Gastrocnemius medialis (tissue), 4 donors: ENCODE results near the gene IL17RA.

Experiments used
- POLR2A ChIP-seq, 2 donors: fragments of 450-650 bp; IDR thresholded peaks; one replicate each; pipeline ENCODE4 v1.6.1; 2017; ENCODE audit warnings: antibody characterized with exemption in 2 of 2, mild to moderate bottlenecking in 2 of 2, moderate library complexity in 2 of 2
- TF ChIP-seq, protein P1 (sequence below), 5 experiments: fragments of 450-650 bp in 3 of 5; fragments of 200-600 bp in 2 of 5; sonication (generic) in 2 of 5; IDR thresholded peaks in 4 of 5; conservative IDR thresholded peaks in 1 of 5; 1 replicate in 4 of 5; 2 replicates in 1 of 5; pipeline ENCODE4 v1.5.1; 2016 to 2019; ENCODE audit warnings: antibody characterized with exemption in 5 of 5, mild to moderate bottlenecking in 3 of 5, moderate library complexity in 3 of 5

DNA sequence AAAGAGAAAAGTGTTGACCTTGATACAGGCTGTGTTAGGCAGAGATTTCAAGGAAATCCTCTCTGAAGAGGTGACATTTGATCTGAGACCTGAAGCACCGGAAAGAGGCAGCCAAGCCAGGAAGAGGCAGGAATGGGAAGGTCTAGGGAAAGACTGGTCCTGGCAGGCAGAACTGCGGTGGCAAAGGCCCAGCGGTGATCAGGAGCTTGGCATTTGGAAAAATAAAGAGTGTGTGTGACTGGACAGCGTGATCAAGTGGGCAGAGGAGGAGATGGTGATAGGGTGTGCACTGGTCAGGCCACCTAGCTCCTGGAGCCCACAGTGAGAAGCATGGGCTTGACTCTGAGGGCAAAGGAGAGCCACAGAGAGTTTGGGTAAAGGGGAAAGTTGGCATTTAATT, 49.6 kb upstream of the IL17RA start:
- TF ChIP-seq, protein P1, sequence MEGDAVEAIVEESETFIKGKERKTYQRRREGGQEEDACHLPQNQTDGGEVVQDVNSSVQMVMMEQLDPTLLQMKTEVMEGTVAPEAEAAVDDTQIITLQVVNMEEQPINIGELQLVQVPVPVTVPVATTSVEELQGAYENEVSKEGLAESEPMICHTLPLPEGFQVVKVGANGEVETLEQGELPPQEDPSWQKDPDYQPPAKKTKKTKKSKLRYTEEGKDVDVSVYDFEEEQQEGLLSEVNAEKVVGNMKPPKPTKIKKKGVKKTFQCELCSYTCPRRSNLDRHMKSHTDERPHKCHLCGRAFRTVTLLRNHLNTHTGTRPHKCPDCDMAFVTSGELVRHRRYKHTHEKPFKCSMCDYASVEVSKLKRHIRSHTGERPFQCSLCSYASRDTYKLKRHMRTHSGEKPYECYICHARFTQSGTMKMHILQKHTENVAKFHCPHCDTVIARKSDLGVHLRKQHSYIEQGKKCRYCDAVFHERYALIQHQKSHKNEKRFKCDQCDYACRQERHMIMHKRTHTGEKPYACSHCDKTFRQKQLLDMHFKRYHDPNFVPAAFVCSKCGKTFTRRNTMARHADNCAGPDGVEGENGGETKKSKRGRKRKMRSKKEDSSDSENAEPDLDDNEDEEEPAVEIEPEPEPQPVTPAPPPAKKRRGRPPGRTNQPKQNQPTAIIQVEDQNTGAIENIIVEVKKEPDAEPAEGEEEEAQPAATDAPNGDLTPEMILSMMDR (IDR thresholded peaks at IDR 0.05 in 4 of 5, conservative IDR thresholded peaks at IDR 0.05 in 1 of 5) = no peak
- no peak for TF ChIP-seq POLR2A (IDR thresholded peaks at IDR 0.05)
